H9 (cell line): Measurements from ENCODE around the gene LPP. TPM values are rescaled to one million over a fixed set of nuclear protein-coding genes. Genes with fewer than 3 reads are reported as not detected.

Source experiments
- DNase-seq: peaks from one replicate; pipeline ENCODE4 v3.0.0-alpha.2; 2017
- H2AFZ ChIP-seq: one replicate; pipeline ENCODE4 v1.6.1; 2013; ENCODE audit warnings: mild to moderate bottlenecking, low read length, control low read depth, moderate library complexity
- H2AK5ac ChIP-seq: 2 replicates; pipeline ENCODE4 v1.6.1; 2013; ENCODE audit warnings: low read length, control low read depth, mixed read lengths; ENCODE audit not compliant: insufficient read length
- H2BK120ac ChIP-seq: one replicate; pipeline ENCODE4 v1.6.1; 2013; ENCODE audit warnings: low read depth, mild to moderate bottlenecking, low read length, control low read depth, inconsistent platforms; ENCODE audit not compliant: poor library complexity, severe bottlenecking
- H2BK12ac ChIP-seq: 2 replicates; pipeline ENCODE4 v1.6.1; 2013; ENCODE audit warnings: low read length, control low read depth, mixed read lengths, low read depth; ENCODE audit not compliant: insufficient read length
- H2BK15ac ChIP-seq: 2 replicates; pipeline ENCODE4 v1.6.1; 2013; ENCODE audit warnings: low read depth, low read length, control low read depth
- H2BK20ac ChIP-seq: one replicate; pipeline ENCODE4 v1.6.1; 2013; ENCODE audit warnings: low read depth, mild to moderate bottlenecking, low read length, control low read depth, inconsistent platforms; ENCODE audit not compliant: poor library complexity, severe bottlenecking
- H2BK5ac ChIP-seq: 2 replicates; pipeline ENCODE4 v1.6.1; 2013; ENCODE audit warnings: low read length, control low read depth, mixed read lengths; ENCODE audit not compliant: insufficient read length
- H3K14ac ChIP-seq: 2 replicates; pipeline ENCODE4 v1.6.1; 2013; ENCODE audit warnings: low read length, control low read depth; ENCODE audit not compliant: insufficient read depth
- H3K18ac ChIP-seq: 2 replicates; pipeline ENCODE4 v1.6.1; 2013; ENCODE audit warnings: low read depth, mild to moderate bottlenecking, mixed read lengths, low read length, control low read depth; ENCODE audit not compliant: insufficient read length
- H3K23ac ChIP-seq: 2 replicates; pipeline ENCODE4 v1.6.1; 2013; ENCODE audit warnings: low read length, control low read depth, mixed read lengths, low read depth; ENCODE audit not compliant: insufficient read length
- H3K23me2 ChIP-seq: 2 replicates; pipeline ENCODE4 v1.6.1; 2013; ENCODE audit warnings: low read depth, mild to moderate bottlenecking, mixed read lengths, low read length, control low read depth; ENCODE audit not compliant: insufficient read length, poor library complexity, severe bottlenecking
- H3K27ac ChIP-seq: 2 replicates; pipeline ENCODE4 v1.5.1; 2013; ENCODE audit warnings: low read length, control low read depth, mixed read lengths, low read depth; ENCODE audit not compliant: insufficient read length
- H3K27me3 ChIP-seq: 2 replicates; pipeline ENCODE4 v1.6.1; 2013; ENCODE audit warnings: low read length, control low read depth, inconsistent platforms; ENCODE audit not compliant: insufficient read depth
- H3K4ac ChIP-seq: 2 replicates; pipeline ENCODE4 v1.6.1; 2013; ENCODE audit warnings: low read depth, mild to moderate bottlenecking, control low read depth, inconsistent platforms, low read length, moderate library complexity
- H3K4me1 ChIP-seq: 2 replicates; pipeline ENCODE4 v1.6.1; 2013; ENCODE audit warnings: low read length, control low read depth, inconsistent platforms; ENCODE audit not compliant: insufficient read depth
- H3K4me2 ChIP-seq: 2 replicates; pipeline ENCODE4 v1.6.1; 2013; ENCODE audit warnings: low read length, control low read depth, mixed read lengths; ENCODE audit not compliant: insufficient read length, insufficient read depth
- H3K56ac ChIP-seq: 2 replicates; pipeline ENCODE4 v1.6.1; 2013; ENCODE audit warnings: low read depth, mild to moderate bottlenecking, mixed read lengths, low read length, control low read depth; ENCODE audit not compliant: insufficient read length
- H3K79me1 ChIP-seq: 2 replicates; pipeline ENCODE4 v1.6.1; 2013; ENCODE audit warnings: low read depth, mild to moderate bottlenecking, moderate library complexity, low read length, control low read depth, inconsistent platforms; ENCODE audit not compliant: insufficient read depth, poor library complexity, severe bottlenecking
- H3K79me2 ChIP-seq: 2 replicates; pipeline ENCODE4 v1.6.1; 2013; ENCODE audit warnings: low read length, control low read depth, inconsistent platforms; ENCODE audit not compliant: insufficient read depth
- H3K9ac ChIP-seq: 2 replicates; pipeline ENCODE4 v1.6.1; 2013; ENCODE audit warnings: low read length, control low read depth, mixed read lengths; ENCODE audit not compliant: insufficient read length; ENCODE audit errors: extremely low read depth
- H3K9me3 ChIP-seq: one replicate; pipeline ENCODE4 v1.6.1; 2013; ENCODE audit warnings: low read depth, low read length, inconsistent platforms; ENCODE audit not compliant: control insufficient read depth
- H3T11ph ChIP-seq: one replicate; pipeline ENCODE4 v1.6.1; 2013; ENCODE audit warnings: mild to moderate bottlenecking, low read length, control low read depth, inconsistent platforms
- H4K20me1 ChIP-seq: one replicate; pipeline ENCODE4 v1.6.1; 2013; ENCODE audit not compliant: control insufficient read depth, insufficient read length, insufficient read depth
- H4K5ac ChIP-seq: 2 replicates; pipeline ENCODE4 v1.6.1; 2013; ENCODE audit warnings: low read depth, mild to moderate bottlenecking, mixed read lengths, low read length, control low read depth; ENCODE audit not compliant: insufficient read length
- H4K8ac ChIP-seq: replicated peaks from 2 replicates; pipeline ENCODE4 v1.6.1; 2013; ENCODE audit warnings: low read length, control low read depth, mixed read lengths, low read depth; ENCODE audit not compliant: insufficient read length
- H4K91ac ChIP-seq: 2 replicates; pipeline ENCODE4 v1.6.1; 2013; ENCODE audit warnings: low read depth, mild to moderate bottlenecking, moderate library complexity, mixed read lengths, low read length, control low read depth; ENCODE audit not compliant: insufficient read length
- H3K27ac Mint-ChIP-seq, 3 experiments: 2 replicates in 2 of 3; 3 replicates in 1 of 3; pipeline ENCODE4 v1.8.0; 2020 to 2021; ENCODE audit warnings: mixed read lengths in 3 of 3, mild to moderate bottlenecking in 1 of 3, moderate library complexity in 1 of 3
- H3K27me3 Mint-ChIP-seq: 2 replicates; pipeline ENCODE4 v1.8.0; 2021; ENCODE audit warnings: low read depth, mild to moderate bottlenecking, moderate library complexity, mixed read lengths
- H3K36me3 Mint-ChIP-seq, 3 experiments: 2 replicates in 2 of 3; 3 replicates in 1 of 3; pipeline ENCODE4 v1.8.0; 2020 to 2021; ENCODE audit warnings: low read depth in 3 of 3, mixed read lengths in 3 of 3; ENCODE audit not compliant: insufficient read depth in 1 of 3
- H3K4me1 Mint-ChIP-seq, 2 experiments: 2 replicates each; pipeline ENCODE4 v1.8.0; 2020; ENCODE audit warnings: mixed read lengths in 2 of 2
- H3K4me3 Mint-ChIP-seq, 2 experiments: 2 replicates in 1 of 2; 3 replicates in 1 of 2; pipeline ENCODE4 v1.8.0; 2020 to 2021; ENCODE audit warnings: mild to moderate bottlenecking in 2 of 2, mixed read lengths in 2 of 2, moderate library complexity in 1 of 2
- H3K9me3 Mint-ChIP-seq, 2 experiments: 2 replicates in 1 of 2; 3 replicates in 1 of 2; pipeline ENCODE4 v1.8.0; 2020; ENCODE audit warnings: mild to moderate bottlenecking in 2 of 2, mixed read lengths in 2 of 2, moderate library complexity in 1 of 2
- CTCF ChIP-seq: fragments of 200-600 bp; sonication (generic); conservative IDR thresholded peaks from 3 replicates; pipeline ENCODE4 v1.8.0; 2021; ENCODE audit warnings: antibody characterized with exemption, mild to moderate bottlenecking
- WGBS: extraction: QIAGEN DNeasy Blood & Tissue Kit; methylation state at CpG from one replicate; pipeline ENCODE4 v1.1.7; 2013; ENCODE audit warnings: missing lambda C conversion rate, low lambda C conversion rate, mixed read lengths; ENCODE audit not compliant: insufficient read length; ENCODE audit errors: extremely low coverage; 5-methylcytosine and 5-hydroxymethylcytosine counted together
- total RNA-seq: library from RNA; stranded (reverse); gene quantifications from 2 replicates; pipeline ENCODE4 v1.2.1, GENCODE V29; 2021

The LPP gene
- total RNA-seq, 1 experiment from 2014 or later, result 64.6 TPM

GRCh38 chr3:188861842-188862744 lies 708.1 kb downstream of the LPP start:
- Histone ChIP-seq H3K14ac (no peak overlapping the region), H3K4me2 (no peak overlapping the region), H2BK5ac (no peak overlapping the region), H2BK120ac (no peak overlapping the region), H4K20me1 (no peaks in the 10 kb centered on the region), H4K91ac (no peak overlapping the region), H3K9ac (no peak overlapping the region), H2AFZ (no peak overlapping the region), H3K23ac (no peak overlapping the region), H2BK12ac (no peak overlapping the region), H3K4me1 (no peaks in the 10 kb centered on the region), H4K5ac (no peak overlapping the region), H4K8ac (no peak overlapping the region), H3K27ac (no peak overlapping the region), H2AK5ac (no peak overlapping the region), H3K79me2 (no peaks in the 10 kb centered on the region), H3K18ac (no peak overlapping the region), H2BK20ac (no peak overlapping the region), H3K4ac (no peak overlapping the region), H2BK15ac (no peak overlapping the region), H3T11ph (no peak overlapping the region), H3K27me3 (no peaks in the 10 kb centered on the region), H3K79me1 (no peaks in the 10 kb centered on the region), H3K56ac (no peak overlapping the region), H3K9me3 (no peaks in the 10 kb centered on the region), H3K23me2 (no peaks in the 10 kb centered on the region)
- no peak for TF ChIP-seq CTCF
- Mint-ChIP-seq H3K4me1 (no peaks in the 10 kb centered on the region), H3K9me3 (no peaks in the 10 kb centered on the region), H3K27me3 (no peaks in the 10 kb centered on the region), H3K4me3 (no peak overlapping the region), H3K36me3 (no peaks in the 10 kb centered on the region), H3K27ac (0 out of 7 replicates have a peak overlapping the region, but pooled peaks of 1 of the 3 experiments have one; percentile 21)
- DNase-seq, result no peak
- WGBS, result no CpG with 5 or more reads among the region's 5 CpGs
